ENCODE data around the gene SH2B2. TPM values are rescaled to one million over a fixed set of nuclear protein-coding genes. Genes with fewer than 3 reads are reported as not detected.

The SH2B2 gene
- total and polyA plus RNA-seq, 3 donors from 2014 or later = 4.6 to 26.6 (median 22.8) TPM

DNA sequence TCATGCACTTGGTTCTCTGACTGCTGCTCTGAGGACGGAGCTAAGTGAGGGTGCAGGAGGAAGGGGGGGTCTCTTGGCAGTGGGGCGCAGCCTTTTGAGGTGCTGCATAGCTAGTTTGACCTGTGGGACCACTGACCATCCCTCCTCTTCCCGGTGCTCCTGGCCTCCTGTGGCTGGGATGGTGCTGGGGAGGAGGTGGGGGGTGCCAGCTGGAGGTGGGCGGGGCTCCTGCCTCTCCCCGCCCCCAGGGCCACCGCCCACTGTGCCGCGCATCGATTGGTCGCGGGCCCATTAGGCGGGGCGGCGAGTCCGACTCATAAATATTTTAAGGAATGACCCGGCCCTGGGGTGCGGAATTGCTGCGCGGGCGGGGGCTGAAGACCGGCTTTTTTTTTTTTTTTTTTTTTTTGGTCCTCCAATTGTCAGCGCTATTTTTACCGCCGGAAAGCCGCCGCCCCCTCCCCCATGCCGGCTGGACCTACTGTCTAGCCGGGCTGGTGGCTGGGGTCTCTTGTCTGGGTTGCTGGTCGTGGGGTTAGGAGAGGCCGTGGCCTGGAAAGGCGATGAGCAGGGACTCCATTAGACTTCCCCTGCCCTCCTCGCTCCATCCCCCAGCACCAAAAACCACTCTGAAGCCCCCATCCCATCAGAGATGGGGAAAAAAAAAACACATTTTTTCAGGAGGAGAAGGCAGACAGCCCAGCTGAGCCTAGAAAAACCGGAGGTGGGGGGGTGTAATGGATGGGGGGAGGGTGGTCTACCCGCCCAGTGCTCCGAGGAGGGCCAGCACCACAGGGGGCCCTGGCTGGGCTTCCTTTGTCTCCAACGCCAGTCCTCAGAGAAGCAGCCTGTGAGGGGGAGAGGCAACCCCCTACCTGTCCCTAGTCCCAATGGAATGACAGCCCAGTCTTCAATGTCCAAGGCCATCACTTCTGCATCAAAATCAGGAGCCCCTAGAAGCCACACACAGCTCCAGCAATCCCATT lies 6.4 kb downstream of the SH2B2 start:
- no peak for TF ChIP-seq POLR2A (IDR thresholded peaks at IDR 0.05)
- TF ChIP-seq, protein P1, sequence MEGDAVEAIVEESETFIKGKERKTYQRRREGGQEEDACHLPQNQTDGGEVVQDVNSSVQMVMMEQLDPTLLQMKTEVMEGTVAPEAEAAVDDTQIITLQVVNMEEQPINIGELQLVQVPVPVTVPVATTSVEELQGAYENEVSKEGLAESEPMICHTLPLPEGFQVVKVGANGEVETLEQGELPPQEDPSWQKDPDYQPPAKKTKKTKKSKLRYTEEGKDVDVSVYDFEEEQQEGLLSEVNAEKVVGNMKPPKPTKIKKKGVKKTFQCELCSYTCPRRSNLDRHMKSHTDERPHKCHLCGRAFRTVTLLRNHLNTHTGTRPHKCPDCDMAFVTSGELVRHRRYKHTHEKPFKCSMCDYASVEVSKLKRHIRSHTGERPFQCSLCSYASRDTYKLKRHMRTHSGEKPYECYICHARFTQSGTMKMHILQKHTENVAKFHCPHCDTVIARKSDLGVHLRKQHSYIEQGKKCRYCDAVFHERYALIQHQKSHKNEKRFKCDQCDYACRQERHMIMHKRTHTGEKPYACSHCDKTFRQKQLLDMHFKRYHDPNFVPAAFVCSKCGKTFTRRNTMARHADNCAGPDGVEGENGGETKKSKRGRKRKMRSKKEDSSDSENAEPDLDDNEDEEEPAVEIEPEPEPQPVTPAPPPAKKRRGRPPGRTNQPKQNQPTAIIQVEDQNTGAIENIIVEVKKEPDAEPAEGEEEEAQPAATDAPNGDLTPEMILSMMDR (IDR thresholded peaks at IDR 0.05) = no peak
- Histone ChIP-seq H3K4me3 (no peak overlapping the region), H3K27ac (no peak overlapping the region), H3K36me3 (ENCODE audit: low read depth, missing control alignments) (no peaks in the 10 kb centered on the region), H3K9me3 (no peaks in the 10 kb centered on the region), H3K27me3 (no peaks in the 10 kb centered on the region), H3K4me1 (peaks cover 1% of the 10 kb centered on the region)
- 21 to 25% methylated on average over 21 to 36 of the region's 36 CpGs for WGBS, 2 donors
- no peak for DNase-seq
- intact Hi-C loops (cut with DNase I; ENCODE audit: low total_unique reads) = no loop called here

- Histone ChIP-seq H3K27me3 (no peaks in the 10 kb centered on the region), H3K36me3 (ENCODE audit: low read depth, missing control alignments) (no peaks in the 10 kb centered on the region), H3K4me1 (no peaks in the 10 kb centered on the region), H3K27ac (no peak overlapping the region), H3K4me3 (no peak overlapping the region), H3K9me3 (no peaks in the 10 kb centered on the region)
- no peak for TF ChIP-seq POLR2A (IDR thresholded peaks at IDR 0.05)
- TF ChIP-seq, protein P1 (IDR thresholded peaks at IDR 0.05) = no peak
- intact Hi-C loops (cut with DNase I; ENCODE audit: low total_unique reads) = no loop called here
- WGBS, 2 donors = 84 to 100% methylated on average over 1 to 3 of the region's 3 CpGs
- DNase-seq = no peak
Measured at GRCh38 chr7:102294589-102294988, 7.9 kb downstream of the SH2B2 start.

DNA sequence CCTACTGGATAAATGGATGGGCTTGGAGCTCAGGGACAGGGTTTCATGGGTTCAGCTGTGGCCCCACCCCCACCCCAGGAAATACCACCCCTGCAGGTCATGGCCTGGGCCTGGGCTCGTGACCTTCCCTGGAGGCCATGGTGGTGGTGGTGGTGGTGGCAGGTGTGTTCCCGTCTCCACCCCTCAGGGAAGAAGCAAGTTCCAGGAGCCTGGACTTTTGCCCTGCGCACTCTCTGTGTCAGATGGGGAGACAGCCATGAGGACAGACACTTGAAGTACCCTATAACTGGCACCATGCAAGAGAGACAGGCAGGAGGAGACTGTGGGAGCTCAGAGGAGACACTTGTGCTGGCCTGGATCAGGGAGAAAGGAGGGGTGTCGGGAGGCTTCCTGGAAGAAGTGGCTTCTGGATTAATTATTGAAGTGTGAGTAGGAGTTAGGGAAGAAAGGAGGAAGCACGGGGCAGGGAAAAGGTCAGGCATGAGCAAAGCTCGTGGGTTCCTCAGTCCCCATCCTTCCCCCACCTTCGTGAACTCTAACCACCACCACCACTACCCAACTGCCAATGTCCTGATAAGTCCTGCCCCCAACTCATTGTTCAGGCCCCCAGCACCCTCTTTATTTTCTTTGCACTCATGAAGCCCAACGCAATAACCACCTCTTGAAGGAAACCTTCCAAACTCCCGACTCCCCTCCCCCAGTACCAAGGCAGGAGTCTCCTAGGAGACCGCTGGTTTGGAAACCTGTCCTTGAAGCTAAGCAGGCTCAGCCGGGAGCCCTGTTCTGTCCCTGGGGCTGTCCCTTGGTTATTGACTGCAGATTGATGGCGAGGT lies 8.9 kb downstream of the SH2B2 start:
- Histone ChIP-seq H3K27ac (no peak overlapping the region), H3K36me3 (ENCODE audit: low read depth, missing control alignments) (no peaks in the 10 kb centered on the region), H3K27me3 (no peaks in the 10 kb centered on the region), H3K9me3 (no peaks in the 10 kb centered on the region), H3K4me1 (no peaks in the 10 kb centered on the region), H3K4me3 (no peak overlapping the region)
- TF ChIP-seq, protein P1 (IDR thresholded peaks at IDR 0.05) = no peak
- no peak for TF ChIP-seq POLR2A (IDR thresholded peaks at IDR 0.05)
- 80 to 86% methylated on average over 10 to 12 of the region's 12 CpGs for WGBS, 2 donors
- no peak for DNase-seq
- intact Hi-C loops (cut with DNase I; ENCODE audit: low total_unique reads) = no loop called here

DNA sequence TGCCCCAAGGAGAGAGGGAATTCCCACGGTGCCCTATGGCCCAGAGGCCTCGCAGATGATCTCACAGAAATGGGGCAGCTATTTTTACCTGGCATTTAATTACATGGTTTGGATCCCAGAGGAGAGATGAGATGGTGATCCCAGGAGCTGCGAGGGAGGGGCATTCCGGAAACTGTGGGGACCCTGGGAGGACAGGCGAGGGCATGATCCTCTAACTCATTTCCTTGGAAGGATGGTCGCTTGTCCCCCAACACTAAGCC lies 9.4 kb downstream of the SH2B2 start:
- no peak overlapping the region for H3K27ac ChIP-seq
- WGBS, 2 donors = 88 to 91% methylated on average over 6 of the region's 6 CpGs
- intact Hi-C loops (cut with DNase I; ENCODE audit: low total_unique reads) = no loop called here
- DNase-seq = no peak
- H3K27me3 ChIP-seq = no peaks in the 10 kb centered on the region
- H3K4me1 ChIP-seq = no peaks in the 10 kb centered on the region
- TF ChIP-seq POLR2A (IDR thresholded peaks at IDR 0.05) = no peak
- TF ChIP-seq, protein P1 (IDR thresholded peaks at IDR 0.05) = no peak
- H3K36me3 ChIP-seq (ENCODE audit: low read depth, missing control alignments) = no peaks in the 10 kb centered on the region
- no peak overlapping the region for H3K4me3 ChIP-seq
- H3K9me3 ChIP-seq = no peaks in the 10 kb centered on the region
